RWPE1 (cell line): ENCODE data around the gene STRIP1.
"Not testable (repeated sequence)": the region's sequence is repeated elsewhere in the genome, so short reads cannot be mapped to it uniquely, and the experiment has no call there.

Experiments used
- CTCF ChIA-PET: fragments of 350-600 bp; sonication (Branson Sonifier 250); formaldehyde crosslinking; extraction: SDS; loops from one replicate; lab custom pipeline; 2021; lab: Yijun Ruan, JAX
- POLR2A ChIA-PET: fragments of 400-600 bp; formaldehyde crosslinking; extraction: SDS; loops from one replicate; lab custom pipeline; 2020; ENCODE audit warnings: antibody characterized with exemption; ENCODE audit not compliant: low non-redundant PET; lab: Yijun Ruan, JAX
- DNase-seq: peaks from one replicate; pipeline ENCODE4 v3.0.0; 2012; ENCODE audit warnings: low spot score
- H3K27ac ChIP-seq: fragments of 450-650 bp; 2 replicates; pipeline ENCODE4 v1.5.1; 2017
- CTCF ChIP-seq: fragments of 450-650 bp; conservative IDR thresholded peaks from 2 replicates; pipeline ENCODE4 v1.5.1; 2017; ENCODE audit warnings: low read depth, mild to moderate bottlenecking

STRIP1 gene

GRCh38 chr1:110018396-110018795 is 16.0 kb upstream of the STRIP1 start:
- H3K27ac ChIP-seq: no peak overlapping the region
- DNase-seq: no peak
- CTCF ChIA-PET: no interaction called here
- POLR2A ChIA-PET: no interaction called here
- TF ChIP-seq CTCF: no peak

GRCh38 chr1:110019770-110020169 is 14.7 kb upstream of the STRIP1 start:
- CTCF ChIA-PET: interaction anchor here (2.5 kb wide), 1 partner anchor 10 kb away, joined by 14 read pairs; no protein-coding TSS in a partner anchor
- no peak overlapping the region for H3K27ac ChIP-seq
- POLR2A ChIA-PET: no interaction called here
- no peak for DNase-seq
- TF ChIP-seq CTCF: no peak

GRCh38 chr1:110021285-110021684 is 13.1 kb upstream of the STRIP1 start:
- POLR2A ChIA-PET: no interaction called here
- DNase-seq: no peak
- H3K27ac ChIP-seq: no peak overlapping the region
- CTCF ChIA-PET: interaction anchor here (0.6 to 2.5 kb wide), 2 partner anchors 9 to 117 kb away, joined by 3 to 14 read pairs; no protein-coding TSS in a partner anchor
- TF ChIP-seq CTCF: no peak

GRCh38 chr1:110024613-110025012 is 9.8 kb upstream of the STRIP1 start:
- no peak overlapping the region for H3K27ac ChIP-seq

GRCh38 chr1:110030687-110031086 is 3.7 kb upstream of the STRIP1 start:
- POLR2A ChIA-PET, DNase-seq, H3K27ac ChIP-seq: not testable (repeated sequence)
- CTCF ChIA-PET: interaction anchor here (1.5 to 1.6 kb wide), 2 partner anchors 11 to 19 kb away, joined by 3 to 14 read pairs; no protein-coding TSS in a partner anchor

More at GRCh38 chr1:110024613-110025012, 9.8 kb upstream of the STRIP1 start:
- ChIA-PET CTCF (interaction anchor here (0.9 kb wide), 1 partner anchor 40 kb away, joined by 3 read pairs; the partner anchor contains the start of gene AHCYL1), POLR2A (no interaction called here)
- no peak for DNase-seq
- no peak for TF ChIP-seq CTCF

GRCh38 chr1:110032327-110032726 is 2.1 kb upstream of the STRIP1 start:
- no peak overlapping the region for H3K27ac ChIP-seq
- ChIA-PET POLR2A (no interaction called here), CTCF (interaction anchor here (1.2 kb wide), 1 partner anchor 28 kb away, joined by 5 read pairs; no protein-coding TSS in a partner anchor)
- no peak for DNase-seq
- TF ChIP-seq CTCF: no peak

GRCh38 chr1:110033421-110033820 is 1.0 kb upstream of the STRIP1 start:
- POLR2A ChIA-PET: no interaction called here
- DNase-seq: no peak
- no peak for TF ChIP-seq CTCF
- no peak overlapping the region for H3K27ac ChIP-seq
- CTCF ChIA-PET: interaction anchor here (0.6 kb wide), 1 partner anchor 493 kb away, joined by 3 read pairs; no protein-coding TSS in a partner anchor
